ENCODE data around the gene DMD. TPM values are rescaled to one million over a fixed set of nuclear protein-coding genes. Genes with fewer than 3 reads are reported as not detected.

Gene DMD
- total RNA-seq, 2 experiments from 2014 or later, result 0.27 to 0.49 TPM

GRCh38 chrX:31545726-31546125 lies 1665.6 kb downstream of the DMD start:
- H3K27ac Mint-ChIP-seq, result no peak overlapping the region
- no peaks in the 10 kb centered on the region for H3K4me1 Mint-ChIP-seq (ENCODE audit: low read depth)
- ATAC-seq (no peak), DNase-seq (no peak)
- TF ChIP-seq CTCF (IDR thresholded peaks at IDR 0.05), result no peak
- POLR2A ChIA-PET, result no interaction called here
- no peaks in the 10 kb centered on the region for H3K9me3 Mint-ChIP-seq
- intact Hi-C loops (cut with micrococcal nuclease), result no loop called here
- H3K4me3 Mint-ChIP-seq, result no peak overlapping the region
- H3K36me3 Mint-ChIP-seq (ENCODE audit: low read depth), result no peaks in the 10 kb centered on the region
- no peaks in the 10 kb centered on the region for H3K27me3 Mint-ChIP-seq
- CTCF ChIA-PET, result no interaction called here

GRCh38 chrX:31545191-31545590 lies 1666.2 kb downstream of the DMD start:
- Mint-ChIP-seq H3K4me1 (ENCODE audit: low read depth) (no peaks in the 10 kb centered on the region), H3K9me3 (no peaks in the 10 kb centered on the region), H3K27ac (no peak overlapping the region), H3K36me3 (ENCODE audit: low read depth) (no peaks in the 10 kb centered on the region), H3K27me3 (no peaks in the 10 kb centered on the region), H3K4me3 (no peak overlapping the region)
- ChIA-PET CTCF (no interaction called here), POLR2A (no interaction called here)
- no peak for ATAC-seq
- no peak for TF ChIP-seq CTCF (IDR thresholded peaks at IDR 0.05)
- intact Hi-C loops (cut with micrococcal nuclease), result no loop called here
- DNase-seq, result no peak

- CTCF ChIA-PET, result no interaction called here
- Mint-ChIP-seq H3K9me3 (no peaks in the 10 kb centered on the region), H3K27ac (no peak overlapping the region), H3K4me3 (no peak overlapping the region), H3K27me3 (no peaks in the 10 kb centered on the region), H3K4me1 (ENCODE audit: low read depth) (no peaks in the 10 kb centered on the region), H3K36me3 (ENCODE audit: low read depth) (no peaks in the 10 kb centered on the region)
- POLR2A ChIA-PET, result no interaction called here
- intact Hi-C loops (cut with micrococcal nuclease), result no loop called here
- DNase-seq (no peak), ATAC-seq (no peak)
- TF ChIP-seq CTCF (IDR thresholded peaks at IDR 0.05), result no peak
These were observed 1667.7 kb downstream of the DMD start for GRCh38 chrX:31543634-31544033.

GRCh38 chrX:31542566-31542965 lies 1668.8 kb downstream of the DMD start:
- ChIA-PET CTCF (no interaction called here), POLR2A (no interaction called here)
- Mint-ChIP-seq H3K27me3 (no peaks in the 10 kb centered on the region), H3K27ac (no peak overlapping the region), H3K36me3 (ENCODE audit: low read depth) (no peaks in the 10 kb centered on the region), H3K4me3 (no peak overlapping the region), H3K4me1 (ENCODE audit: low read depth) (no peaks in the 10 kb centered on the region), H3K9me3 (no peaks in the 10 kb centered on the region)
- ATAC-seq (no peak), DNase-seq (no peak)
- intact Hi-C loops (cut with micrococcal nuclease), result no loop called here
- no peak for TF ChIP-seq CTCF (IDR thresholded peaks at IDR 0.05)

GRCh38 chrX:31540313-31540712 lies 1671.0 kb downstream of the DMD start:
- no peak overlapping the region for H3K27ac Mint-ChIP-seq
- H3K4me3 Mint-ChIP-seq, result no peak overlapping the region
- H3K27me3 Mint-ChIP-seq, result no peaks in the 10 kb centered on the region
- ATAC-seq, result no peak
- DNase-seq, result no peak
- ChIA-PET POLR2A (no interaction called here), CTCF (no interaction called here)
- H3K4me1 Mint-ChIP-seq (ENCODE audit: low read depth), result no peaks in the 10 kb centered on the region
- H3K9me3 Mint-ChIP-seq, result no peaks in the 10 kb centered on the region
- no peaks in the 10 kb centered on the region for H3K36me3 Mint-ChIP-seq (ENCODE audit: low read depth)
- no peak for TF ChIP-seq CTCF (IDR thresholded peaks at IDR 0.05)
- intact Hi-C loops (cut with micrococcal nuclease), result no loop called here
